ENCODE measurements around the gene MYL2. TPM values are rescaled to one million over a fixed set of nuclear protein-coding genes. Genes with fewer than 3 reads are reported as not detected.

The MYL2 gene, protein sequence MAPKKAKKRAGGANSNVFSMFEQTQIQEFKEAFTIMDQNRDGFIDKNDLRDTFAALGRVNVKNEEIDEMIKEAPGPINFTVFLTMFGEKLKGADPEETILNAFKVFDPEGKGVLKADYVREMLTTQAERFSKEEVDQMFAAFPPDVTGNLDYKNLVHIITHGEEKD
- total RNA-seq: not detected

DNA sequence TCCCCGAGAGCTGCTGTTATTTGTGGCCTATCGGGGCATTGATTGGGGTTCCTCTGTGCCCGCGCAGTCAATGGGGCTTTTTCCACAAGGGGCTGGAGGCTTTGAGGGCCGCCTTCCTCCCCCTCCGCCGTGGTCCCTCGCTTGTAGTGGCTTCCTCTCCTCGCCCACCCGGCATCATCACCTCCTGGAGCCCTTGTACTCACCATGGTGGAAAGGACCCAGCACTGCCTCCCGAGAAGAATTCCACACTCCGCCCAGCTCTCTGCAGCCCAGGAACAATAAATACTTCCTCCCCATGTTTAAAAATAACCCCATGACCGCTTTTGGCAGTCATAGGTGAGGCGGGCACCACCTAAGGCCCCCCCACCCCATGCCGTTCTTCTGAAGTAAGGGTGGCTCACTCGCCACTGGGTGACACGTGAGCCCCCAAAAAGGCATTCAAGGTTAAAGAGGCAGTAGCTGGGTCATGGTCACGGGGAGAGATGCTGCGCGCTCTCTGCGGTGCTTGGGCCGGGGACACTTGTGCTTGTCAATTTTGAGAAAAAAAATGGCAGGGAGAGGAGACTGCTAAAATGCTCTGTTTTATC, at the start of gene MYL2:
Gene MYL2 (minus strand): TSS at position 256 of the 587 bp plus-strand sequence. CDS start 50 bp downstream, at position 206.
- intact Hi-C loops (cut with DNase I): no loop called here
- no peaks in the 10 kb centered on the region for H3K4me1 ChIP-seq
- TF ChIP-seq, protein P1, sequence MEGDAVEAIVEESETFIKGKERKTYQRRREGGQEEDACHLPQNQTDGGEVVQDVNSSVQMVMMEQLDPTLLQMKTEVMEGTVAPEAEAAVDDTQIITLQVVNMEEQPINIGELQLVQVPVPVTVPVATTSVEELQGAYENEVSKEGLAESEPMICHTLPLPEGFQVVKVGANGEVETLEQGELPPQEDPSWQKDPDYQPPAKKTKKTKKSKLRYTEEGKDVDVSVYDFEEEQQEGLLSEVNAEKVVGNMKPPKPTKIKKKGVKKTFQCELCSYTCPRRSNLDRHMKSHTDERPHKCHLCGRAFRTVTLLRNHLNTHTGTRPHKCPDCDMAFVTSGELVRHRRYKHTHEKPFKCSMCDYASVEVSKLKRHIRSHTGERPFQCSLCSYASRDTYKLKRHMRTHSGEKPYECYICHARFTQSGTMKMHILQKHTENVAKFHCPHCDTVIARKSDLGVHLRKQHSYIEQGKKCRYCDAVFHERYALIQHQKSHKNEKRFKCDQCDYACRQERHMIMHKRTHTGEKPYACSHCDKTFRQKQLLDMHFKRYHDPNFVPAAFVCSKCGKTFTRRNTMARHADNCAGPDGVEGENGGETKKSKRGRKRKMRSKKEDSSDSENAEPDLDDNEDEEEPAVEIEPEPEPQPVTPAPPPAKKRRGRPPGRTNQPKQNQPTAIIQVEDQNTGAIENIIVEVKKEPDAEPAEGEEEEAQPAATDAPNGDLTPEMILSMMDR (IDR thresholded peaks at IDR 0.05): no peak
- no peak within 1 kb of the TSS for H3K4me3 ChIP-seq
- DNase-seq (ENCODE audit: low spot score in 2 of 2): no peak
- no peaks in the 10 kb centered on the region for H3K36me3 ChIP-seq
- no peak within 1 kb of the TSS for H3K27ac ChIP-seq
- no peaks in the 10 kb centered on the region for H3K9me3 ChIP-seq
- H3K27me3 ChIP-seq: no peaks in the 10 kb centered on the region

DNA sequence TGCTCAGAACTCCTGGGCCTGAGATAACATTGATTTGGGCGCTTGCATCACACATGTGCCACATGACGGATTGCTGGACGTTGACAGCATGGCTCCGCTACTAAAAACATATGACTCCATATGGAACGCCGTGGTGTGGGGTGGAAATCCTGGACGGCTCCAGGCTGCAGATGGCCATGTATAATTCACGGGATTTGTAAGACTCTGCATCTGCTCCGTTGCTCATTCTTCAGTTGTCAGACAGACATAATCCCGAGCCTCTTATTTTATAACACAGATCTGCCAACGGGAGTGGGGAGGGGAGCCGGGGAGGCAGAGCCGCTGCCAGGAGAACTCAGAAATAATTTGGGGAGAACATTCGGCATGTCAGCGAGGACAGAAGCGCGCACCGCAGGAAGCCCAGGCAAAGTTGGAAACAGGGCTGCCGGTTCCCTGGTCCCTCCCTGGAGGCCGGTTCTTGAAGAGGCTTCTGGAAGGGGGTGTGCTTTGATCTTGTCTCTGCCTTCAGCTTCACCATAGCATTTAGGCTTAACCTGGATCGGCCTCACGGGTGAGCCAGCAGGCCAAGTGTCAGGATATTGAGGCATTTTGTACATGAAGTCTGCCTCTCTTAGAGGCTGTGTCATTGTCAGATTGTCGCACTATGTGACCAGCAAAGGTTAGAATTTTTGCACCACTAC, 45.8 kb upstream of the MYL2 start:
- Histone ChIP-seq H3K36me3 (no peaks in the 10 kb centered on the region), H3K27me3 (no peaks in the 10 kb centered on the region)

DNA sequence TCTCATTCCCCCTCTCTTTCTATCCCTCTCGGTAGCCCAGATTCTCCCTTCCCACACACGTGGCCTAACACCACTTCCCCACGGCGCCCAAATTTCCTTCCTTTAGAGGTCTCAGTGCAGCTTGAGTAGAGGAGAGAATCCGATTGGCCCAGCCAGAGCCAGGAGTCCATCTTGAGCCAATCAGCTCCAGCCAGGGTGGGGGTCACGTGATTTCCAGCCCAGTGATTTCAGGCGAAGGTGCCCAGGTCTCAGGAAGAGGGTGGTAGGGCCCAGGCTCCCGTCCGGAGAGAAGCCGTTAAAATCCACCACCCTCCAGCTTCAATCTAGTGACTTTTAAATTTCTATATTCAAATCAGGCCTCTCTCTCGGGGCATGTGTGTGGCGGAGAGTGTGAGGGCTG, 45.2 kb upstream of the MYL2 start:
- intact Hi-C loops (cut with DNase I): no loop called here
- H3K27me3 ChIP-seq: no peaks in the 10 kb centered on the region
- H3K4me1 ChIP-seq: no peaks in the 10 kb centered on the region
- TF ChIP-seq, protein P1 (IDR thresholded peaks at IDR 0.05): no peak
- no peak overlapping the region for H3K27ac ChIP-seq
- no peak for DNase-seq (ENCODE audit: low spot score in 2 of 2)
- H3K36me3 ChIP-seq: no peaks in the 10 kb centered on the region
- no peaks in the 10 kb centered on the region for H3K9me3 ChIP-seq
- no peak overlapping the region for H3K4me3 ChIP-seq

More for the DNA sequence above, 45.8 kb upstream of the MYL2 start:
- H3K4me1 ChIP-seq: no peaks in the 10 kb centered on the region
- no peak overlapping the region for H3K27ac ChIP-seq
- no peak overlapping the region for H3K4me3 ChIP-seq
- intact Hi-C loops (cut with DNase I): no loop called here
- peaks cover 0 to 1% of the 10 kb centered on the region in 2 donors for H3K9me3 ChIP-seq
- TF ChIP-seq, protein P1 (IDR thresholded peaks at IDR 0.05): no peak
- no peak for DNase-seq (ENCODE audit: low spot score in 2 of 2)

DNA sequence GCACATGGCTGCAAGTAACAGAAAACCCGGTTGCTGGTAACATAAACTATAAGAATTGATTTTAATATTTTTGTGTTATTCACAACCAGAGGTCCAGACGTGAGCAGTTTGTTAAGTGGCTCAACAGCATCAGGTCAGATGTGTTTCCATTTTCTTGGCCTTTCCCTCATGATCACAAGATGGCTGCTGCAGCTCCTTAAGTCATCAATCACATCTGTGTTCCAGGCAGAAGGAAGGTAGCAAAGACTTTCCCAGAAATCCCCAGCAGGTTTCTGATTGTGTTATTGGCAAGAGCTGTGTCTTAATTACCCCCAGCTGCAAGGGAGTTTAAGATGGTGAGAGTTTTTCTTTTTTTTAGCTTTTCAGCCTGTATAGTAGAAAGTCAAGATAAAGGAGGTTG, 40.4 kb upstream of the MYL2 start:
- Histone ChIP-seq H3K27ac (no peak overlapping the region), H3K9me3 (peaks cover 0 to 6% of the 10 kb centered on the region in 2 donors), H3K27me3 (no peaks in the 10 kb centered on the region), H3K36me3 (no peaks in the 10 kb centered on the region), H3K4me3 (no peak overlapping the region), H3K4me1 (no peaks in the 10 kb centered on the region)
- DNase-seq (ENCODE audit: low spot score in 2 of 2): no peak
- intact Hi-C loops (cut with DNase I): no loop called here
- TF ChIP-seq, protein P1 (IDR thresholded peaks at IDR 0.05): no peak

DNA sequence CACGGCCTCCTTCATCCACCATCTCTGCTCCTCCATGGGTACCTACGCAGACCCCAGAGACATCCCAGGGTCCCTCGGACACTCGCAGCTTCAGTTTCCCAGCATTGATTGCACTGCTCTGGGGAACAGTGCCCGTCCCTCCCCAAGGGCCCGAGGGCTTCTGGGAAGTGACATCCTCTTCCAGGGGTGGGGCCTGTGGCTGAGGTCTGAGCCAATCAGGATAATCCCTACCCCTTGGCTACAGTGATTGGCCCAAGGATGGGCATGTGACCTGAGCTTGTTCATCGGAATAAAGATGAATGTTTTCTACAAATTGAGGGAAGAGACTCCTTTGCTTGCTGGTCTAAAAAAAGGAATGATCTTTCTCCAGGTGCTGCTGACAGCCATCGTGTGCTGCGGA, 37.3 kb upstream of the MYL2 start:
- Histone ChIP-seq H3K4me1 (no peaks in the 10 kb centered on the region), H3K9me3 (peaks cover 0 to 6% of the 10 kb centered on the region in 2 donors), H3K36me3 (no peaks in the 10 kb centered on the region), H3K27me3 (no peaks in the 10 kb centered on the region), H3K4me3 (no peak overlapping the region), H3K27ac (no peak overlapping the region)
- TF ChIP-seq, protein P1 (IDR thresholded peaks at IDR 0.05): no peak
- DNase-seq (ENCODE audit: low spot score in 2 of 2): no peak
- intact Hi-C loops (cut with DNase I): no loop called here

Measured in ascending aorta (tissue), 2 donors.